CD8-positive, alpha-beta memory T cell (primary cell): ENCODE data around the gene DPF3. TPM values are rescaled to one million over a fixed set of nuclear protein-coding genes. Genes with fewer than 3 reads are reported as not detected.

Source experiments
- polyA plus RNA-seq: library from polyadenylated mRNA; unstranded; fragments of 300-500 nt; fragmentation: Illumina TruSeq; gene quantifications from one replicate; pipeline ENCODE4 v1.2.3, GENCODE V29; 2021
- total RNA-seq, 2 experiments: library from RNA; stranded (reverse); gene quantifications; one replicate each; pipeline ENCODE4 v1.2.3, GENCODE V29; 2021

The DPF3 gene
- total and polyA plus RNA-seq, 3 experiments from 2014 or later: 0.50 to 1.3 (median 0.62) TPM

Other genes starting within 250 kb of the DPF3 start
- 10 to 100 TPM; 22.5 to 26.8 TPM for gene DCAF4, start 32.4 kb upstream of the DPF3 start, total RNA-seq
- 7.3 TPM for gene DCAF4, start 32.4 kb upstream of the DPF3 start, polyA plus RNA-seq
- 10 to 100 TPM; 11.7 to 11.8 TPM for gene ZFYVE1, start 133.0 kb upstream of the DPF3 start, total RNA-seq
- 7.8 TPM for gene ZFYVE1, start 133.0 kb upstream of the DPF3 start, polyA plus RNA-seq
- 10 to 100 TPM; 96.5 to 99.2 TPM for gene RBM25, start 164.4 kb upstream of the DPF3 start, total RNA-seq
- gene RBM25, start 164.4 kb upstream of the DPF3 start, polyA plus RNA-seq: 67.0 TPM
- 10 to 100 TPM; 31.7 to 34.2 TPM for gene PSEN1, start 242.4 kb upstream of the DPF3 start, total RNA-seq
- gene PSEN1, start 242.4 kb upstream of the DPF3 start, polyA plus RNA-seq: 29.2 TPM